Measurements from ENCODE around the gene SLC24A1. TPM values are rescaled to one million over a fixed set of nuclear protein-coding genes. Genes with fewer than 3 reads are reported as not detected.

The SLC24A1 gene
- 6.0 and 8.2 TPM in 2 replicates for total RNA-seq (2014; rRNA removed; shearing (Covaris generic))

- no peaks in the 10 kb centered on the region for H3K27me3 ChIP-seq (replicated peaks)
- no peaks in the 10 kb centered on the region for H3K36me3 ChIP-seq
- no peak within 1 kb of the TSS for H3K27ac ChIP-seq
- no peak within 1 kb of the TSS for H3K4me3 ChIP-seq
- H3K4me1 ChIP-seq (replicated peaks) = no peaks in the 10 kb centered on the region
- DNase-seq (ENCODE audit: low read depth in 1 of 2, low spot score in 2 of 2) = no peak
- H3K9me3 ChIP-seq (replicated peaks) = no peaks in the 10 kb centered on the region
Observed at GRCh38 chr15:65621638-65622037, at the start of gene SLC24A1. TSS of gene SLC24A1 (plus strand) at chr15:65621938. CDS start at chr15:65624081, 2,143 bp downstream.

DNA sequence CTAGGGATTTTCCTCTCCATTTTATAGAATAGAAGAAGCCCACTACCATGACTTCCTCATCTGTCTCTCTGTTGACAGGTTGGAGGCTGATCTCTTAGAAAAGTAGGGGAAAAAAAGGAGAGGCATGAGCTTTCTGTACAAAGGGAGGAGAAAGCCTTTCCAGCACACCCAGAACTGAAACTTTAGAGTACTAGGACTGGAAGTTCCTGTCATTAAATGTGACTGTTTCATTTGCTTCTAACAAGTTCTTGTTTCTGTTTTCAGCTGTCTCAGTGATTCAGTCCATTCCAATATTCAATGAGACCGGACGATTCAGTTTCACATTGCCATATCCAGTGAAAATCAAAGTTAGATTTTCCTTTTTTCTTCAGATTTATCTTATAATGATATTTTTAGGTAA lies 49.8 kb upstream of the SLC24A1 start:
- Histone ChIP-seq H3K4me3 (no peak overlapping the region), H3K4me1 (replicated peaks) (peaks cover 13% of the 10 kb centered on the region), H3K9me3 (replicated peaks) (no peaks in the 10 kb centered on the region), H3K27ac (no peak overlapping the region), H3K36me3 (peaks cover 57% of the 10 kb centered on the region), H3K27me3 (replicated peaks) (no peaks in the 10 kb centered on the region)
- no peak for DNase-seq (ENCODE audit: low read depth in 1 of 2, low spot score in 2 of 2)

DNA sequence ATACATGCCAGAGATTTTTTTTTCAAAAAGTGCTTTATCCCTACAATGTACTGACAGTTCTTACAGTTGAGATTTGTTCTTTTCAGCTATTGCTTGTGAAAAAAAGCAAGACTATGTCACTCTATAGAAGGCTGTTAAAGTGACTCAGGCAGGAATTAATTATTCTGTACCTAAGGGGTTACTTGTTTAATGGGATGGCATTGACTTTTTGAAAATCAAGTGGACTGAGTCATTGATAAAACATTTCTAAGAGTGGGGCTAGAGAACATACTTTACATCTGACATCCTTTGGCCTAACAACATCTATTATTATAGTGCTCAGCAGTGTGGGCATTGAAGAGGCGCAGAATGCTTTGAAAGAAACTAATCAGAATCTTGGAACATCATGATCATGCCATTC lies 45.1 kb upstream of the SLC24A1 start:
- Histone ChIP-seq H3K4me3 (no peak overlapping the region), H3K27me3 (replicated peaks) (no peaks in the 10 kb centered on the region), H3K4me1 (replicated peaks) (peaks cover 36% of the 10 kb centered on the region), H3K9me3 (replicated peaks) (no peaks in the 10 kb centered on the region), H3K27ac (peak overlapping the region; percentile 51), H3K36me3 (peaks cover 62% of the 10 kb centered on the region)
- peak in 1 of 2 experiments; percentile 62 for DNase-seq (ENCODE audit: low read depth in 1 of 2, low spot score in 2 of 2)

DNA sequence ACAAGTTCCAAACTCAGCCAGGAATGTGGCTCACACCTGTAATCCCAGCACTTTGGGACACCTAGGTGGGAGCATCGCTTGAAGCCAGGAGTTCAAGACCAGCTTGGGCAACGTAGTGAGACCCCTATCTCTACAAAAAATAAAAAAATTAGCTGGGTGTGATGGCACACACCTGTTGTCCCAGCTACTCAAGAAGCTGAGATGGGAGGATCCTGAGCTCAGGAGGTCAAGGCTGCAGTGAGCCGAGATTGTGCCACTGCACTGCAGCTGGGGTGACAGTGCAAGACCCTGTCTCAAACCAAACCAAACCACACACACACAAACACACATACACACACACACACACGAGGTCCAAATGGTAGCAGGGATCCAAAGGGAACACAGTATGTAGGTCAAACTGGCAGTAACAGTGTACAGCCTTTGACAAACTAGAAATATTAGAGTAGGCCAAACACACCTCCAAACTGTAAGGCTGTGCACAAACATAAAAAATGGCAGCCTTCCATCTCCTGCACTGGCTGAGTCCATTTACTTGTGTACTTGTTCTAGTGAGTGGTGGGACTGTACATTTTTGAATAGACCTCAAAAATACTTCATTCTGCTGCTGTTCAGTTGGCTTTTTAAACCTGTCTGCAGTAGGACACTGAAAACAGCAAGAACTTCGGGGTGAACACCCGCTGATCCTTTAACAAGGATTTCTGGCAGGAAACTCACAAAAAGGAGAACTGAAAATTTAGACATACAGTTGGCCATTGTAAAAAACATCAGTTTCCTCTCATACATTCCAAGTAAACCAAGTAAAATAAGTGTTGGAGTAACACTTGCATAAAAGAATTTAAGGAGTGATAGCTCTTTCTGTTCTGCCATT lies 44.4 kb upstream of the SLC24A1 start:
- Histone ChIP-seq H3K4me1 (replicated peaks) (peaks cover 36% of the 10 kb centered on the region), H3K9me3 (replicated peaks) (no peaks in the 10 kb centered on the region), H3K36me3 (peaks cover 59% of the 10 kb centered on the region), H3K27ac (peak overlapping the region; percentile 11; the same call in 1 of the 2 replicates), H3K27me3 (replicated peaks) (no peaks in the 10 kb centered on the region), H3K4me3 (no peak overlapping the region)
- no peak for DNase-seq (ENCODE audit: low read depth in 1 of 2, low spot score in 2 of 2)

GRCh38 chr15:65578904-65579728 lies 42.6 kb upstream of the SLC24A1 start:
- Histone ChIP-seq H3K36me3 (peaks cover 70% of the 10 kb centered on the region), H3K27ac (0 out of 2 replicates have a peak overlapping the region, but pooled peaks have one; percentile 32), H3K4me3 (no peak overlapping the region), H3K9me3 (replicated peaks) (no peaks in the 10 kb centered on the region), H3K4me1 (replicated peaks) (peaks cover 36% of the 10 kb centered on the region), H3K27me3 (replicated peaks) (no peaks in the 10 kb centered on the region)
- DNase-seq (ENCODE audit: low read depth in 1 of 2, low spot score in 2 of 2) = peak in 1 of 2 experiments; percentile 8

DNA sequence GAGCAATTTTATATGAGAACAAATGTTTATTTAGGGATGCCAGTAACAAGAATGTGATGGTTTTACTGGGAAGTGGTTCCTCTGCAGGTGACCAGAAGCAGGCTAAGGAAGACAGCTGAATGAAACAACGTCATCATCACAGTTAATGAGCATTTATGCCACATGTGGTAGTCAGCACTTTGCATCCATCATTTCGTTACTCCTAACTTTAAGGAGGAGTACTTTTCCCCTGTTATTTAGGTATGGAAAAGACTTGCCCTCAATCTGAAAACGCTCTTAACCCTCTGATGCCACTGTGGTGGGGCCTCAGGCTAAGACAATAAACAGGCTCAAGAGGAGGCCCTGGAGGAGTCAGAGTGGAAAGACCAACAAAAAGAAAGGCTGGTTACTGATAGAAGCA lies 42.0 kb upstream of the SLC24A1 start:
- Histone ChIP-seq H3K36me3 (peaks cover 77% of the 10 kb centered on the region), H3K4me1 (replicated peaks) (peaks cover 36% of the 10 kb centered on the region), H3K9me3 (replicated peaks) (no peaks in the 10 kb centered on the region), H3K27ac (peak overlapping the region; percentile 32), H3K27me3 (replicated peaks) (no peaks in the 10 kb centered on the region), H3K4me3 (no peak overlapping the region)
- no peak for DNase-seq (ENCODE audit: low read depth in 1 of 2, low spot score in 2 of 2)

GRCh38 chr15:65580287-65580686 lies 41.5 kb upstream of the SLC24A1 start:
- H3K36me3 ChIP-seq = peaks cover 76% of the 10 kb centered on the region
- H3K4me3 ChIP-seq = no peak overlapping the region
- peak overlapping the region; percentile 32 for H3K27ac ChIP-seq
- peaks cover 36% of the 10 kb centered on the region for H3K4me1 ChIP-seq (replicated peaks)
- no peaks in the 10 kb centered on the region for H3K9me3 ChIP-seq (replicated peaks)
- no peaks in the 10 kb centered on the region for H3K27me3 ChIP-seq (replicated peaks)
- DNase-seq (ENCODE audit: low read depth in 1 of 2, low spot score in 2 of 2) = peak in 1 of 2 experiments; percentile 35

DNA sequence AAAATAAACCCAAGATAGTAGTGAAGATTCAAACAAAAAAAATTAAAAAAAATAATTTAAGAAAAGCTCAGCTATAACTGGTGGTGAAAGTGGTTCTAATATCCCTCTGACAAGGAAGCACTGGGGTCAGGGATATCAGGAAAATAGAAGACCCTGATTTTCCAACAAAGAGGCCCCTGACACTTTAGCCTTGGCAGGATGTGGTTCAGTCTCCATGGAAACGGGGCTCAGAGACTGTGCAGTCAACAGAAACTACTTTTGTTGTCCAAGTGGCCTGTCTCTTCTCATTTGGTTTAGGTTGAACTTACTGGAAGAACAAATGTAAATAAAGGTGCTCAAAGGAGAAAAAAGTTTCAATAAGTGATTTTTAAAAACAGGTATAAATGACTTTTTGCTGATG lies 38.0 kb upstream of the SLC24A1 start:
- Histone ChIP-seq H3K4me1 (replicated peaks) (peaks cover 16% of the 10 kb centered on the region), H3K27me3 (replicated peaks) (no peaks in the 10 kb centered on the region), H3K36me3 (peaks cover 70% of the 10 kb centered on the region), H3K9me3 (replicated peaks) (no peaks in the 10 kb centered on the region), H3K27ac (no peak overlapping the region), H3K4me3 (no peak overlapping the region)
- no peak for DNase-seq (ENCODE audit: low read depth in 1 of 2, low spot score in 2 of 2)

GRCh38 chr15:65584241-65584640 lies 37.5 kb upstream of the SLC24A1 start:
- Histone ChIP-seq H3K4me1 (replicated peaks) (peaks cover 16% of the 10 kb centered on the region), H3K36me3 (peaks cover 65% of the 10 kb centered on the region), H3K9me3 (replicated peaks) (no peaks in the 10 kb centered on the region), H3K4me3 (no peak overlapping the region), H3K27ac (no peak overlapping the region), H3K27me3 (replicated peaks) (no peaks in the 10 kb centered on the region)
- no peak for DNase-seq (ENCODE audit: low read depth in 1 of 2, low spot score in 2 of 2)

DNA sequence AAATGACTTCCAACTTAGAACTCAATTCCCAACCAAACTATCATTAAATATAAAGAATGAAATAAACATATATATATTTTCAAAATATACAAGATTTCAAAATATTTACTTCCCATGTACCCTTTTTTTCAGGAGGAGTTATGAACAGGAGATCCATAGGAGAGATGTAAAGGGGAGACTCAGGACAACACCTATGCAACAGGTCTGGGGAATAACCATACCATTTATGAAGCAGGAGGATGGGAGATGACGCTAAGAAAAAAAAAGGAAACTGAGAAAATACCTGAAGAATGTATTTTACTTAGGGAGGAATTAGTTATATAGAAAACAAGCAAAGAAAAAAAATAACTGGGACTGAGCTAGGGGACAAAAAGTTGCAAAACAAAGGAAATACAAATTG lies 34.6 kb upstream of the SLC24A1 start:
- H3K27me3 ChIP-seq (replicated peaks) = no peaks in the 10 kb centered on the region
- no peak overlapping the region for H3K27ac ChIP-seq
- H3K4me1 ChIP-seq (replicated peaks) = no peaks in the 10 kb centered on the region
- no peak overlapping the region for H3K4me3 ChIP-seq
- H3K36me3 ChIP-seq = peaks cover 60% of the 10 kb centered on the region
- H3K9me3 ChIP-seq (replicated peaks) = no peaks in the 10 kb centered on the region
- DNase-seq (ENCODE audit: low read depth in 1 of 2, low spot score in 2 of 2) = no peak

- no peak for DNase-seq (ENCODE audit: low read depth in 1 of 2, low spot score in 2 of 2)
- H3K36me3 ChIP-seq = peaks cover 66% of the 10 kb centered on the region
Observed at GRCh38 chr15:65595960-65596359, 25.8 kb upstream of the SLC24A1 start.

GRCh38 chr15:65598468-65598867 lies 23.3 kb upstream of the SLC24A1 start:
- DNase-seq (ENCODE audit: low read depth in 1 of 2, low spot score in 2 of 2) = no peak
- Histone ChIP-seq H3K4me1 (replicated peaks) (no peaks in the 10 kb centered on the region), H3K27me3 (replicated peaks) (no peaks in the 10 kb centered on the region), H3K4me3 (no peak overlapping the region), H3K9me3 (replicated peaks) (no peaks in the 10 kb centered on the region), H3K27ac (no peak overlapping the region), H3K36me3 (peaks cover 64% of the 10 kb centered on the region)

More at GRCh38 chr15:65595960-65596359, 25.8 kb upstream of the SLC24A1 start:
- Histone ChIP-seq H3K27me3 (replicated peaks) (no peaks in the 10 kb centered on the region), H3K27ac (no peak overlapping the region), H3K4me1 (replicated peaks) (no peaks in the 10 kb centered on the region), H3K9me3 (replicated peaks) (no peaks in the 10 kb centered on the region), H3K4me3 (no peak overlapping the region)

DNA sequence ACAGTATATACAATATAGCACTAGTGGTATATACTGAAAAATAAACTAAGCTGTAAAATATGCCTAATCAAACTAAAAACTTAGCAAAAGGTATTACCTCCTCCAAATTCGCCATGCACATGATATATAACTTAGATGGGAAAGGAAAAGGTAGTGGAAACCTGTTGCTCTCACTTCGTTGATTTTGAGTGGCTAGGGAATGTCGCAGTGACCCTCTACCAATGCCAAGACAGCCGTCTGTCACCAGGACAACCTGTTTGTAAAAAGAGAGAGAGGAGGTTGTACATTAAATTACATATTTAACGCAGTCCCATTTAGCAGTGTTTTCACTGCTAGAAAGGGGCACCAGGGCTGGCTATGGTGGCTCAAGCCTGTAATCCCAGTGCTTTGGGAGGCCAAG lies 22.1 kb upstream of the SLC24A1 start:
- DNase-seq (ENCODE audit: low read depth in 1 of 2, low spot score in 2 of 2) = no peak
- Histone ChIP-seq H3K36me3 (peaks cover 70% of the 10 kb centered on the region), H3K4me3 (no peak overlapping the region), H3K27me3 (replicated peaks) (no peaks in the 10 kb centered on the region), H3K9me3 (replicated peaks) (no peaks in the 10 kb centered on the region), H3K27ac (no peak overlapping the region), H3K4me1 (replicated peaks) (no peaks in the 10 kb centered on the region)

- Histone ChIP-seq H3K36me3 (peaks cover 53% of the 10 kb centered on the region), H3K27ac (no peak overlapping the region), H3K4me3 (no peak overlapping the region), H3K27me3 (replicated peaks) (no peaks in the 10 kb centered on the region), H3K4me1 (replicated peaks) (no peaks in the 10 kb centered on the region), H3K9me3 (replicated peaks) (no peaks in the 10 kb centered on the region)
- DNase-seq (ENCODE audit: low read depth in 1 of 2, low spot score in 2 of 2) = no peak
Observed at GRCh38 chr15:65603134-65603533, 18.6 kb upstream of the SLC24A1 start.
